ENCODE data around the gene EPHB4. TPM values are rescaled to one million over a fixed set of nuclear protein-coding genes. Genes with fewer than 3 reads are reported as not detected.

EPHB4 gene
- total RNA-seq, 3 donors from 2014 or later: 1.5 to 3.9 (median 2.6) TPM

DNA sequence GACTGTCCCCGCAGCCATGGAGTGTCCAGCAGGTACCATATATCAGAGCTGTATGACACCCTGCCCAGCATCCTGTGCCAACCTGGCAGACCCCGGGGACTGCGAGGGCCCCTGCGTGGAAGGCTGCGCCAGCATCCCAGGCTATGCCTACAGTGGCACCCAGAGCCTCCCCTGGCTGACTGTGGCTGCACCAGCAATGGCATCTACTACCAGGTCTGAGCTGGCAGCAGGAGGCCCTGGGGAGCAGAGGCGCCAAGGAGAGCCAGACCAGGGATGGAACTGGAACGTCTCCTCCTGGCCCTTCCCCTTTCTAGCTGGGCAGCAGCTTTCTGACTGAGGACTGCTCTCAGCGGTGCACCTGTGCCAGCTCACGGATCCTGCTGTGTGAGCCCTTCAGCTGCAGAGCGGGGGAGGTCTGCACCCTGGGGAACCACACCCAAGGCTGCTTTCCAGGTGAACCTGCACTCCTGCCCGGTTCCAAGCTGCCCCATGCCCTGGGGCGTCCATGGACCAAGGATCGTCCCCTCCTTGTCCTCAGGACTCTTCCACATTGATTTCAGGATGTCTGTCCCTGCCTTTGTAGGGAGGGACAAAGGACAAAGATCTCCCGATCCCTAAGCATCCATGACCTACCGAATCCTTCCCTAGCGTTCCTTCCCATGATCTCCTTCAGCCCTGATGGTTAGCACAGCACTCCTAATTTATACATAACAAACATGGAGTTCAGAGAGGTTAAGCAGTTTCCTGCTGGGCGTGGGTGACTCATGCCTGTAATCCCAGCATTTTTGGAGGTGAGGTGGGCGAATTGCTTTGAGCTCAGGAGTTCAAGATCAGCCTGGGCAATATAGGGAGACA lies 33.3 kb downstream of the EPHB4 start:
- Mint-ChIP-seq H3K4me3 (no peak overlapping the region), H3K27me3 (ENCODE audit: low read depth) (peaks cover 14% of the 10 kb centered on the region)
- ATAC-seq: no peak

DNA sequence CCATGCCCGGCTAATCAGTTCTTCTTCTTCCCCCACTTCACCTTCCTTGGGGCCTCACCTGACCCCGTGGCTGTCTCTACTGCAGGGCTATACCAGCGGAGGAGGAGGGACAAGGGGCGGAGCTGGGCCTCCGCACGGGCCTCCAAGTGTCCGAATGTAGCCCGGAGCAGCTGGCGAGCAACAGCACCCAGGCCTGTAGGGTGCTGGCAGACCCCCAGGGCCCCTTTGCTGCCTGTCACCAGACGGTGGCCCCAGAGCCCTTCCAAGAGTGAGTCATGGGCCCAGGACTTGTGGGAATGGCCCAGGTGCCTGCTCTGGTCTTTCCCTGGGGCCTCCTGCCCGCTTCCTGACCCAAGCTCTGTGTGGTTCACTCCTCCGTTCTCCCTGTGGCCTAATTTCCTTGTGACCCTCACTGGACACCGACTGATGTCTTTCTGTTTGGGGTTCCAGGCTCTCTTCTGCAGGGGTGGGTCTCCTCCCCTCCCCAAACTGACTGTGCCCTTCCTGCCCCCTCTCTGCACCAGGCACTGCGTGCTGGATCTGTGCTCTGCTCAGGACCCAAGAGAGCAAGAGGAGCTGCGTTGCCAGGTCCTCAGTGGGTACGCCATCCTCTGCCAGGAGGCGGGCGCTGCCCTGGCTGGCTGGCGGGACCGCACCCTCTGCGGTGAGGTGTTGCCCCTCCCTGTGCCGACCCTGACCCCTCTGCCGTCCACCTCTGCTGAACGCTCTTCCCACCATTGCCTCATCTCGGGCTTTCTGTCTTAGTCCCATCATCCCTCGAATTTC lies 35.2 kb downstream of the EPHB4 start:
- Mint-ChIP-seq H3K4me3 (no peak overlapping the region), H3K27me3 (ENCODE audit: low read depth) (peaks cover 11% of the 10 kb centered on the region), H3K36me3 (ENCODE audit: insufficient read depth) (no peaks in the 10 kb centered on the region), H3K4me1 (ENCODE audit: low read depth) (no peaks in the 10 kb centered on the region), H3K9me3 (no peaks in the 10 kb centered on the region)
- DNase-seq: no peak
- no peak for ATAC-seq

More for the DNA sequence above, 33.3 kb downstream of the EPHB4 start:
- Mint-ChIP-seq H3K4me1 (ENCODE audit: low read depth) (no peaks in the 10 kb centered on the region), H3K9me3 (no peaks in the 10 kb centered on the region), H3K36me3 (ENCODE audit: insufficient read depth) (no peaks in the 10 kb centered on the region)
- DNase-seq: no peak

DNA sequence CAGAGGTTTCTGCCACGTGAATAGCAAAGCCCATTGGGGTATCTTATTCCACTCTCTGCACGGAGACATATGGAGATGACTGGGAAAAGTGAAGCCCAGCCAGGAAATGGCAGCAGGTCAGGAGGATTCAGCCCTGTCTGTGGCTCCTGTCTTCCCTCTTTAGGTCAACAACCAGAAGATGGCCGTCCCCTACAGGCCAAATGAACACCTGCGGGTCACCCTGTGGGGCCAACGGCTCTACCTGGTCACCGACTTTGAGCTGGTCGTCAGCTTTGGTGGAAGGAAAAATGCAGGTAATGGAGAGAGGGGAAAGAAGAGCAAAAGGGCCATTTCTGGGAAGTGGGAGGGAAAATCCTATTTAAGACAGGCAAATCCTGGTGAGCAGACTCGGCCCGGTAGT lies 38.3 kb downstream of the EPHB4 start:
- no peaks in the 10 kb centered on the region for H3K36me3 Mint-ChIP-seq (ENCODE audit: insufficient read depth)
- peaks cover 19% of the 10 kb centered on the region for H3K27me3 Mint-ChIP-seq (ENCODE audit: low read depth)
- ATAC-seq: no peak
- no peaks in the 10 kb centered on the region for H3K4me1 Mint-ChIP-seq (ENCODE audit: low read depth)
- no peak overlapping the region for H3K4me3 Mint-ChIP-seq
- no peaks in the 10 kb centered on the region for H3K9me3 Mint-ChIP-seq
- DNase-seq: no peak

DNA sequence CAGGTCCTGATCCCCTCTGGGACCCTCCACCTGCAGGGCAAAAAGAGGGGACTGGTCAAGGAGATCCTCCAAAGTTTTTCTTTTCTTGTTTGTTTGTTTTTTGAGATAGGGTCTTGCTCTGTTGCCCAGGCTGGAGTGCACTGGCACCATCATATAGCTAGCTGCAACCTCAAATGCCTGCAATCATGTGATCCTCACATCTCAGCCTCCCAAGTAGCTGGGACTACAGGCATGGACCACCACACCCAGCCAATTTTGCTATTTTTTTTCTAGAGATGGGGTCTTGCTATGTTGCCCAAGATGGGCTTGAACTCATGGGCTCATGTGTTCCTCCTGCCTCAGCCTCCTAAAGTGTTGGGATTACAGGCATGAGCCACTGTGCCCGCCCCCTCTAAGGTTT lies 41.0 kb downstream of the EPHB4 start:
- Mint-ChIP-seq H3K9me3 (peaks cover 4% of the 10 kb centered on the region), H3K4me1 (ENCODE audit: low read depth) (no peaks in the 10 kb centered on the region)
- DNase-seq: no peak

DNA sequence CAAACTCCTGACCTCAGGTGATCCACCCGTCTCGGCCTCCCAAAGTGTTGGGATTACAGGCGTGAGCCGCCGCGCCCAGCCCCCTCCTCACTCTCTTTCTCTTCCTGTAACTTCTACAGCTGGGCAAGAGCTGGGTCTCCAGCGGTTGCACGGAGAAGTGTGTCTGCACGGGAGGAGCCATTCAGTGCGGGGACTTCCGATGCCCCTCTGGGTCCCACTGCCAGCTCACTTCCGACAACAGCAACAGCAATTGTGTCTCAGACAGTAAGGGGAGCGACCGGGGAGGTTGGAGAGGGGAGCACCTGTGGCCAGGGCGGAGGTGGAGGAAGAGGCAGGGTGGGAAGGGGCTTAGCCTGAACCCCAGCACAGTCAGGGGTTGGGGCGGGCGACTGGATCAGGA lies 41.4 kb downstream of the EPHB4 start:
- peaks cover 14% of the 10 kb centered on the region for H3K27me3 Mint-ChIP-seq (ENCODE audit: low read depth)
- peaks cover 4% of the 10 kb centered on the region for H3K9me3 Mint-ChIP-seq
- no peaks in the 10 kb centered on the region for H3K4me1 Mint-ChIP-seq (ENCODE audit: low read depth)
- no peaks in the 10 kb centered on the region for H3K36me3 Mint-ChIP-seq (ENCODE audit: insufficient read depth)
- no peak overlapping the region for H3K4me3 Mint-ChIP-seq
- no peak for DNase-seq
- ATAC-seq: peak; percentile 23 to 38

More for the DNA sequence above, 41.0 kb downstream of the EPHB4 start:
- Mint-ChIP-seq H3K36me3 (ENCODE audit: insufficient read depth) (no peaks in the 10 kb centered on the region), H3K27me3 (ENCODE audit: low read depth) (peaks cover 14% of the 10 kb centered on the region), H3K4me3 (no peak overlapping the region)
- ATAC-seq: no peak

DNA sequence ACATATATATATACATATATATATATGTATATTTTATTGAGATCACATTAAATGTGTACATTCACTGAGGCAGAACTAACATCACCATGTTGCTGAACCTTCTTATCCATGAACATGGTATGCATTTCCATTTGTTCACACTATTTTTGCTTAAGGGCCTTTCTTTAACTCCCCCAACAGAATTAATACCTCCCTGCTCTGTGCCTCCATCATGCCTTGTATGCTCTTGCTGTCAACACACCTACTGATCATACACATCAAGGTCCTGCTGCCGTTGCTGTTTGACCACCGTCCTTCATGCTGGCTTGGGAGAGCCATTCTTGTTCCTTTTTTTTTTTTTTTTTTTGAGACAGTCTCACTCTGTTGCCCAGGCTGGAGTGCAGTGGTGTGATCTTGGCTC lies 43.5 kb downstream of the EPHB4 start:
- Mint-ChIP-seq H3K9me3 (peaks cover 4% of the 10 kb centered on the region), H3K27me3 (ENCODE audit: low read depth) (peaks cover 14% of the 10 kb centered on the region), H3K36me3 (ENCODE audit: insufficient read depth) (no peaks in the 10 kb centered on the region), H3K4me3 (no peak overlapping the region), H3K4me1 (ENCODE audit: low read depth) (no peaks in the 10 kb centered on the region)
- ATAC-seq (no peak), DNase-seq (no peak)

DNA sequence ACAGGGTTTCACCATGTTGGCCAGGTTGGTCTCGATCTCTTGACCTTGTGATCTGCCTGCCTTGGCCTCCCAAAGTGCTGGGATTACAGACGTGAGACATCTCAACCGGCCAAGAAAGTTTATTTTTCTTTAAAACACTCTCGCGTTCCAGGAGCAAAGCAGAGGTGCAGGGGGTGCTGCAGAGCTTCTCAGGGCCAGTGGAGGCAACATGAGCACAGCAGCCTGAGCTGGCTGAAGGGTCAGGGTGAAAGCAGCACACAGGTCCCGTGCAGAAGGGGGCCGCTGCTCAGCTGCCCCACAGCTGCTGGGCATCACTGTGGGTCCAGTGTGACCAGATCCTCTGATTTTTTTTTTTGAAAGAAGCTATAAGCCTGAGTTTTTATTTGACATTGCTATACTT lies 46.1 kb downstream of the EPHB4 start:
- Mint-ChIP-seq H3K9me3 (peaks cover 4% of the 10 kb centered on the region), H3K27me3 (ENCODE audit: low read depth) (peaks cover 19% of the 10 kb centered on the region), H3K36me3 (ENCODE audit: insufficient read depth) (no peaks in the 10 kb centered on the region), H3K4me3 (no peak overlapping the region), H3K4me1 (ENCODE audit: low read depth) (no peaks in the 10 kb centered on the region)
- ATAC-seq (no peak), DNase-seq (no peak)

DNA sequence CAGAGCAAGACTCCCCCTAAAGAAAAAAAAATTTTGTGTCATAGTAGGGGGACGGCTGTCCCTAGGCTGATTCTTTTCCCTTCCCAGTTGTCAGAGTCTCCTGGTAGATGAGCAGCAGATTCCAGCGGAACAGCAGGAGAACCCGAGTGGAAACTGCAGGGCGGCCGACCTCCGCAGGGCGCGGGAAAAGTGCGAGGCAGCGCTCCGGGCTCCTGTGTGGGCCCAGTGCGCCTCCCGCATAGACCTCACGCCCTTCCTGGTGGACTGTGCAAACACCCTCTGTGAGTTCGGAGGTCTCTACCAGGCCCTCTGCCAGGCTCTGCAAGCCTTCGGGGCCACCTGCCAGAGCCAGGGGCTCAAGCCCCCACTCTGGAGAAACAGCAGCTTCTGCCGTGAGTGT lies 48.0 kb downstream of the EPHB4 start:
- Mint-ChIP-seq H3K9me3 (peaks cover 4% of the 10 kb centered on the region), H3K27me3 (ENCODE audit: low read depth) (peaks cover 15% of the 10 kb centered on the region), H3K36me3 (ENCODE audit: insufficient read depth) (no peaks in the 10 kb centered on the region), H3K4me3 (no peak overlapping the region), H3K4me1 (ENCODE audit: low read depth) (no peaks in the 10 kb centered on the region)
- no peak for DNase-seq
- ATAC-seq: no peak

DNA sequence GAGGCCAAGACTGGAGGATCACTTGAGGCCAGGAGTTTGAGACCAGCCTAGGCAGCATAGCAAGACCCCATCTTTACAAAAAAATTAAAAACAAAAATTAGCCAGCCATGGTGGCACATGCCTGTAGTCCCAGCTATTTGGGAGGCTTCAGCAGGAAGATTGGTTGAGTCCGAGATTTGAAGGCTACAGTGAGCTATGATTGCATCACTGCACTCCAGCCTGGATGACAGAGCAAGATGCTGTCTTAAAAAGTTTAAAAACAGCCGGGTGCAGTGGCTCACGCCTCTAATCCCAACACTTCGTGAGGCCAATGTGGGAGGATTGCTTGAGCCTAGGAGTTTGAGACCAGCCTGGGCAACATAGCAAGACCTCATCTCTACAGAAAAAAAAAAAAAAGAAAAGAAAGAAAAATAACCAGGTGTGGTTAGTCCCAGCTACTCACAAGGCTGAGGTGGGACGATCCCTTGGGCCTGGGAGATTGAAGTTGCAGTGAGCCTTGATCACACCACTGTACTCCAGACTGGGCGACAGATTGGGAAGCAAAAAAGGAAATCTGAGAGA lies 49.2 kb downstream of the EPHB4 start:
- H3K36me3 Mint-ChIP-seq (ENCODE audit: insufficient read depth): no peaks in the 10 kb centered on the region
- no peaks in the 10 kb centered on the region for H3K9me3 Mint-ChIP-seq
- ATAC-seq: no peak
- no peak for DNase-seq
- H3K27me3 Mint-ChIP-seq (ENCODE audit: low read depth): peaks cover 17% of the 10 kb centered on the region
- no peaks in the 10 kb centered on the region for H3K4me1 Mint-ChIP-seq (ENCODE audit: low read depth)
- no peak overlapping the region for H3K4me3 Mint-ChIP-seq

DNA sequence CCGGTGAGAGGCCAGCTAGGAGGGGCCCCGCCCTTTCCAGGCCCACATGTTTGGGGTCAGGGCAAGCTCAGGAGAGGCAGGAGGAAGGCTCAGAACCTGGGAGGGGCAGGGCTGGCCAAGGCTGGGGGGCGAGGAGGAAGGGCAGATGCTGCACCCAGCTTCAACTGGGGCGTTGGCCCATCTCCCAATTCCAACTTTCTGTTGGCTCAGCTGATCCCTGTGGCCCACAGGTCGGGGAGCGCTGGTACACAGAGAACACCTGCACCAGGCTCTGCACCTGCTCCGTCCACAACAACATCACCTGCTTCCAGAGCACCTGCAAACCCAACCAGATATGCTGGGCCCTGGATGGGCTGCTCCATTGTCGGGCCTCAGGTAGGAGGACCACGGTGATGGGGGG lies 53.8 kb downstream of the EPHB4 start:
- Mint-ChIP-seq H3K36me3 (ENCODE audit: insufficient read depth) (no peaks in the 10 kb centered on the region), H3K4me3 (no peak overlapping the region), H3K9me3 (no peaks in the 10 kb centered on the region), H3K27me3 (ENCODE audit: low read depth) (peaks cover 22% of the 10 kb centered on the region), H3K4me1 (ENCODE audit: low read depth) (no peaks in the 10 kb centered on the region)
- DNase-seq (no peak), ATAC-seq (no peak)

DNA sequence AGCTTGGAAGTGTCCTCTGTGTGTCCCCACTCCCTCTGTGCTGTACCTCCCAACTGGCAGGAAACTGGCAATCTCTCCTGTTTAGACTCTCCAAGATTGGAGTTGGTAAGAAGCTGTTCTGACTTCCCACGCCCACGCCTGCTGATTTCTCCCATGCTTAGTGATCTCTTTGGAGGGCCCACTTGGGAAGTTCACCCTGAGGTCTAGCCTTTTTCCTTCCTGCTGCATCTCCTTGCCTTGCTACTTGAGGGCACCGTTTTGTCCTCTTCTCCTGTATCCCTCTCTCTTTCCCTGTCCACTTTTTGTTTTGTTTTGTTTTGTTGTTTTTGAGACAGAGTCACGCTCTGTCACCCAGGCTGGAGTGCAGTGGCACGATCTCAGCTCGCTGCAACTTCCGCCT lies 58.5 kb downstream of the EPHB4 start:
- peaks cover 12% of the 10 kb centered on the region for H3K27me3 Mint-ChIP-seq (ENCODE audit: low read depth)
- ATAC-seq (no peak), DNase-seq (no peak)
- no peaks in the 10 kb centered on the region for H3K4me1 Mint-ChIP-seq (ENCODE audit: low read depth)
- H3K36me3 Mint-ChIP-seq (ENCODE audit: insufficient read depth): no peaks in the 10 kb centered on the region
- no peak overlapping the region for H3K4me3 Mint-ChIP-seq
- H3K9me3 Mint-ChIP-seq: no peaks in the 10 kb centered on the region

DNA sequence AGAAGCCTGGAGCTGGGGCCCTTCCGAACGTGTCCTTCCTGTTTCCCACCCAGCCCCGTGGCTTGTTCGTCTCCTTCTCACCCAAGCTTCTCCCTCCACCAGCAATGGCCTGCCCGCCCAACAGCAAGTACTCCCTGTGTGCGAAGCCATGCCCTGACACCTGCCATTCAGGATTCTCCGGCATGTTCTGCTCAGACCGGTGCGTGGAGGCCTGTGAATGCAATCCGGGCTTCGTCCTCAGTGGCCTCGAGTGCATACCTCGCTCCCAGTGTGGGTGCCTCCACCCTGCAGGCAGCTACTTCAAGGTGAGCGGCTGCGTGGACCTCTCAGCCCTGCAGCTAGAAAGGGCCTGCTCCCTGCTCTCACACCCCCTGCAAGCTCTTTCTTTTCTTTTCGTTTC lies 62.1 kb downstream of the EPHB4 start:
- H3K4me3 Mint-ChIP-seq: no peak overlapping the region
- no peaks in the 10 kb centered on the region for H3K9me3 Mint-ChIP-seq
- ATAC-seq (no peak), DNase-seq (no peak)
- peaks cover 12% of the 10 kb centered on the region for H3K27me3 Mint-ChIP-seq (ENCODE audit: low read depth)
- H3K36me3 Mint-ChIP-seq (ENCODE audit: insufficient read depth): no peaks in the 10 kb centered on the region
- H3K4me1 Mint-ChIP-seq (ENCODE audit: low read depth): no peaks in the 10 kb centered on the region

DNA sequence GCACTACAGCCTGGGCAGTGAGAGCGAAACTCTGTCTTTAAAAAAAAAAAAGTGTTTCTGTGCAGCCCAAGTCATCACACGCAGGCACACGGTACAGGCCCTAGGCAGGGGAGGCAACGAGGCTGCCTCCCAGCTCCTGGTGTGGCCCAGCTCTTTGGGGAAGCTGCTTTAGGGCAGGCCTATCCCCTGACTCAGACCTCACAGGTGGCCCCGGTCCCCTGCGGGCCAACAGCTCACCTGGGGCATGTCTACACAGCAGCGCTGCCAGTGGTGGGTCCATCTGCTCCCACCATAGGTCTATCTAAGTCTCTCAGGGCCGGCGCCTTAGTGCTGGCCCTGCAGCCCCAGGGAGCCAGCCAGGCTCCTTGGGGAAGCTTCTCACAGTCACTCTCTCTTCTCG lies 62.5 kb downstream of the EPHB4 start:
- ATAC-seq (no peak), DNase-seq (no peak)
- Mint-ChIP-seq H3K36me3 (ENCODE audit: insufficient read depth) (no peaks in the 10 kb centered on the region), H3K4me3 (no peak overlapping the region), H3K4me1 (ENCODE audit: low read depth) (no peaks in the 10 kb centered on the region), H3K9me3 (no peaks in the 10 kb centered on the region), H3K27me3 (ENCODE audit: low read depth) (peaks cover 12% of the 10 kb centered on the region)

DNA sequence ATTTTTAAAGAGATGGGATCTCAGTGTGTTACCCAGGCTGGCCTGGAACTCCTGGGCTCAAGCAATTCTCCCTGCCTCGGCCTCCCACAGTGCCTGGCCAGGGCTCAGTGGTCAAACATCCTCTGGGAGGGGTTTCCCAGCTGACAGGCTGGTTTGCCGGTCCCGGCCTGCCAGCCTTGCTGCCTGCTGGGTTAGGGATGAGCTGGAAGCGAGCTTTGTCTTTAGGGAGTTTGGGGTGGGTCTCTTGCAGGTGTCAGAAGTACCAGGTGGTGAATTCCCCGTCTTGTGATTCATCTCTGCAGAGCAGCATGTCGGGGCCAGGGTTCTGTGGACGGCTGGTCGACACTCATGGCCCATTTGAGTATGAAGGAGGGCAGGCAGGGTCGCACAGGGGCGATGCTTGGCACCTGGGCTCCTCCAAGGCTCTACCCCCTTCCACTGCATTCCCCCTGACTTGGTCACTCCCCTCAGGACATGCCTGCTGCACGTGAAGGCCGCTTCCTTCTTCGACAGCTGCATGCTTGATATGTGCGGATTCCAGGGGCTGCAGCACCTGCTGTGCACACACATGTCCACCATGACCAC lies 63.7 kb downstream of the EPHB4 start:
- H3K4me1 Mint-ChIP-seq (ENCODE audit: low read depth): no peaks in the 10 kb centered on the region

More for the DNA sequence above, 63.7 kb downstream of the EPHB4 start:
- Mint-ChIP-seq H3K4me3 (no peak overlapping the region), H3K36me3 (ENCODE audit: insufficient read depth) (no peaks in the 10 kb centered on the region), H3K9me3 (no peaks in the 10 kb centered on the region), H3K27me3 (ENCODE audit: low read depth) (peaks cover 7% of the 10 kb centered on the region)
- DNase-seq (no peak), ATAC-seq (no peak)
